ENCODE data around the gene MRPL4.

The MRPL4 gene

GRCh38 chr19:10251792-10252694 is at the start of gene MRPL4:
MRPL4 (plus strand) TSS chr19:10252214; CDS start chr19:10252254, 40 bp downstream.
- Histone ChIP-seq H3K36me3 (ENCODE audit: insufficient read depth, low read length) (peaks cover 23% of the 10 kb centered on the region), H3K4me1 (ENCODE audit: insufficient read depth, low read length) (peaks cover 11% of the 10 kb centered on the region), H3K9ac (ENCODE audit: low read length) (peak within 1 kb of the TSS; percentile 81), H3K4me3 (ENCODE audit: low read depth in 1 of 2, low read length in 2 of 2) (peak within 1 kb of the TSS; percentile 88 to 94), H3K27me3 (ENCODE audit: control insufficient read depth in 1 of 2, insufficient read depth in 2 of 2, low read length in 2 of 2) (no peaks in the 10 kb centered on the region), H3K9me3 (ENCODE audit: low read length) (no peaks in the 10 kb centered on the region), H3K27ac (ENCODE audit: low read depth, low read length) (peak within 1 kb of the TSS; percentile 80)

- Histone ChIP-seq H3K4me3 (ENCODE audit: low read depth in 1 of 2, low read length in 2 of 2) (no peak overlapping the region), H3K9me3 (ENCODE audit: low read length) (no peaks in the 10 kb centered on the region), H3K27me3 (ENCODE audit: control insufficient read depth in 1 of 2, insufficient read depth in 2 of 2, low read length in 2 of 2) (no peaks in the 10 kb centered on the region), H3K4me1 (ENCODE audit: insufficient read depth, low read length) (no peaks in the 10 kb centered on the region), H3K36me3 (ENCODE audit: insufficient read depth, low read length) (no peaks in the 10 kb centered on the region), H3K27ac (ENCODE audit: low read depth, low read length) (no peak overlapping the region), H3K9ac (ENCODE audit: low read length) (no peak overlapping the region)
Observed at GRCh38 chr19:10203686-10204085, 48.3 kb upstream of the MRPL4 start.

- no peaks in the 10 kb centered on the region for H3K27me3 ChIP-seq (ENCODE audit: control insufficient read depth in 1 of 2, insufficient read depth in 2 of 2, low read length in 2 of 2)
- H3K9me3 ChIP-seq (ENCODE audit: low read length) = no peaks in the 10 kb centered on the region
- H3K9ac ChIP-seq (ENCODE audit: low read length) = no peak overlapping the region
- H3K4me1 ChIP-seq (ENCODE audit: insufficient read depth, low read length) = no peaks in the 10 kb centered on the region
- no peaks in the 10 kb centered on the region for H3K36me3 ChIP-seq (ENCODE audit: insufficient read depth, low read length)
- no peak overlapping the region for H3K4me3 ChIP-seq (ENCODE audit: low read depth in 1 of 2, low read length in 2 of 2)
- H3K27ac ChIP-seq (ENCODE audit: low read depth, low read length) = no peak overlapping the region
Observed at GRCh38 chr19:10205636-10206035, 46.4 kb upstream of the MRPL4 start.

GRCh38 chr19:10206226-10206885 is 45.7 kb upstream of the MRPL4 start:
- no peaks in the 10 kb centered on the region for H3K9me3 ChIP-seq (ENCODE audit: low read length)
- H3K4me1 ChIP-seq (ENCODE audit: insufficient read depth, low read length) = no peaks in the 10 kb centered on the region
- H3K27ac ChIP-seq (ENCODE audit: low read depth, low read length) = no peak overlapping the region
- no peak overlapping the region for H3K9ac ChIP-seq (ENCODE audit: low read length)
- H3K36me3 ChIP-seq (ENCODE audit: insufficient read depth, low read length) = no peaks in the 10 kb centered on the region
- no peak overlapping the region for H3K4me3 ChIP-seq (ENCODE audit: low read depth in 1 of 2, low read length in 2 of 2)
- no peaks in the 10 kb centered on the region for H3K27me3 ChIP-seq (ENCODE audit: control insufficient read depth in 1 of 2, insufficient read depth in 2 of 2, low read length in 2 of 2)

GRCh38 chr19:10207026-10207425 is 45.0 kb upstream of the MRPL4 start:
- H3K9ac ChIP-seq (ENCODE audit: low read length) = no peak overlapping the region
- no peak overlapping the region for H3K4me3 ChIP-seq (ENCODE audit: low read depth in 1 of 2, low read length in 2 of 2)
- H3K36me3 ChIP-seq (ENCODE audit: insufficient read depth, low read length) = no peaks in the 10 kb centered on the region
- no peaks in the 10 kb centered on the region for H3K27me3 ChIP-seq (ENCODE audit: control insufficient read depth in 1 of 2, insufficient read depth in 2 of 2, low read length in 2 of 2)
- H3K27ac ChIP-seq (ENCODE audit: low read depth, low read length) = no peak overlapping the region
- H3K4me1 ChIP-seq (ENCODE audit: insufficient read depth, low read length) = no peaks in the 10 kb centered on the region
- H3K9me3 ChIP-seq (ENCODE audit: low read length) = no peaks in the 10 kb centered on the region

GRCh38 chr19:10209315-10209714 is 42.7 kb upstream of the MRPL4 start:
- H3K27ac ChIP-seq (ENCODE audit: low read depth, low read length) = no peak overlapping the region
- no peak overlapping the region for H3K9ac ChIP-seq (ENCODE audit: low read length)
- no peaks in the 10 kb centered on the region for H3K4me1 ChIP-seq (ENCODE audit: insufficient read depth, low read length)
- no peaks in the 10 kb centered on the region for H3K9me3 ChIP-seq (ENCODE audit: low read length)
- H3K36me3 ChIP-seq (ENCODE audit: insufficient read depth, low read length) = no peaks in the 10 kb centered on the region
- no peaks in the 10 kb centered on the region for H3K27me3 ChIP-seq (ENCODE audit: control insufficient read depth in 1 of 2, insufficient read depth in 2 of 2, low read length in 2 of 2)
- no peak overlapping the region for H3K4me3 ChIP-seq (ENCODE audit: low read depth in 1 of 2, low read length in 2 of 2)

- H3K27ac ChIP-seq (ENCODE audit: low read depth, low read length) = no peak overlapping the region
- no peak overlapping the region for H3K4me3 ChIP-seq (ENCODE audit: low read depth in 1 of 2, low read length in 2 of 2)
- no peaks in the 10 kb centered on the region for H3K9me3 ChIP-seq (ENCODE audit: low read length)
- H3K9ac ChIP-seq (ENCODE audit: low read length) = no peak overlapping the region
- no peaks in the 10 kb centered on the region for H3K36me3 ChIP-seq (ENCODE audit: insufficient read depth, low read length)
- H3K4me1 ChIP-seq (ENCODE audit: insufficient read depth, low read length) = no peaks in the 10 kb centered on the region
- no peaks in the 10 kb centered on the region for H3K27me3 ChIP-seq (ENCODE audit: control insufficient read depth in 1 of 2, insufficient read depth in 2 of 2, low read length in 2 of 2)
Observed at GRCh38 chr19:10211061-10211460, 41.0 kb upstream of the MRPL4 start.

GRCh38 chr19:10211691-10212090 is 40.3 kb upstream of the MRPL4 start:
- Histone ChIP-seq H3K4me3 (ENCODE audit: low read depth in 1 of 2, low read length in 2 of 2) (no peak overlapping the region), H3K27me3 (ENCODE audit: control insufficient read depth in 1 of 2, insufficient read depth in 2 of 2, low read length in 2 of 2) (no peaks in the 10 kb centered on the region), H3K27ac (ENCODE audit: low read depth, low read length) (no peak overlapping the region), H3K36me3 (ENCODE audit: insufficient read depth, low read length) (no peaks in the 10 kb centered on the region), H3K9ac (ENCODE audit: low read length) (no peak overlapping the region), H3K4me1 (ENCODE audit: insufficient read depth, low read length) (no peaks in the 10 kb centered on the region), H3K9me3 (ENCODE audit: low read length) (no peaks in the 10 kb centered on the region)

- Histone ChIP-seq H3K9me3 (ENCODE audit: low read length) (no peaks in the 10 kb centered on the region), H3K9ac (ENCODE audit: low read length) (no peak overlapping the region), H3K4me3 (ENCODE audit: low read depth in 1 of 2, low read length in 2 of 2) (no peak overlapping the region), H3K36me3 (ENCODE audit: insufficient read depth, low read length) (no peaks in the 10 kb centered on the region), H3K27ac (ENCODE audit: low read depth, low read length) (no peak overlapping the region), H3K4me1 (ENCODE audit: insufficient read depth, low read length) (no peaks in the 10 kb centered on the region), H3K27me3 (ENCODE audit: control insufficient read depth in 1 of 2, insufficient read depth in 2 of 2, low read length in 2 of 2) (no peaks in the 10 kb centered on the region)
Observed at GRCh38 chr19:10214784-10215183, 37.2 kb upstream of the MRPL4 start.

GRCh38 chr19:10217085-10217484 is 34.9 kb upstream of the MRPL4 start:
- Histone ChIP-seq H3K4me3 (ENCODE audit: low read depth in 1 of 2, low read length in 2 of 2) (no peak overlapping the region), H3K27me3 (ENCODE audit: control insufficient read depth in 1 of 2, insufficient read depth in 2 of 2, low read length in 2 of 2) (no peaks in the 10 kb centered on the region), H3K27ac (ENCODE audit: low read depth, low read length) (no peak overlapping the region), H3K9ac (ENCODE audit: low read length) (no peak overlapping the region), H3K9me3 (ENCODE audit: low read length) (no peaks in the 10 kb centered on the region), H3K4me1 (ENCODE audit: insufficient read depth, low read length) (no peaks in the 10 kb centered on the region), H3K36me3 (ENCODE audit: insufficient read depth, low read length) (no peaks in the 10 kb centered on the region)

GRCh38 chr19:10219678-10220077 is 32.3 kb upstream of the MRPL4 start:
- Histone ChIP-seq H3K9ac (ENCODE audit: low read length) (no peak overlapping the region), H3K36me3 (ENCODE audit: insufficient read depth, low read length) (peaks cover 7% of the 10 kb centered on the region), H3K27me3 (ENCODE audit: control insufficient read depth in 1 of 2, insufficient read depth in 2 of 2, low read length in 2 of 2) (no peaks in the 10 kb centered on the region), H3K4me3 (ENCODE audit: low read depth in 1 of 2, low read length in 2 of 2) (no peak overlapping the region), H3K9me3 (ENCODE audit: low read length) (no peaks in the 10 kb centered on the region), H3K27ac (ENCODE audit: low read depth, low read length) (no peak overlapping the region), H3K4me1 (ENCODE audit: insufficient read depth, low read length) (no peaks in the 10 kb centered on the region)
